Natural killer cell (primary cell): ENCODE results near the gene CHD3. TPM values are rescaled to one million over a fixed set of nuclear protein-coding genes. Genes with fewer than 3 reads are reported as not detected.

Experiments
- ATAC-seq, 3 donors: fragments of 150-1000 bp in 2 of 3; fragments of 200-7000 bp in 1 of 3; cut with Tn5 transposase; 1 replicate in 1 of 3; 2 replicates in 2 of 3; pipeline ENCODE4 v1.10.0; 2021; ENCODE audit warnings: mild to moderate bottlenecking in 2 of 3, moderate library complexity in 2 of 3
- DNase-seq, 2 donors: peaks; one replicate each; pipeline versions ENCODE4 v3.0.0 to v3.0.0-alpha.2; 2013 to 2021; ENCODE audit warnings: mixed read lengths in 1 of 2
- H3K27ac ChIP-seq: one replicate; pipeline ENCODE4 v1.5.1; 2013; ENCODE audit warnings: mild to moderate bottlenecking, low read length
- H3K27me3 ChIP-seq: one replicate; pipeline ENCODE4 v1.6.1; 2013; ENCODE audit warnings: low read length; ENCODE audit not compliant: control insufficient read depth, insufficient read depth
- H3K36me3 ChIP-seq: one replicate; pipeline ENCODE4 v1.6.1; 2013; ENCODE audit warnings: low read length; ENCODE audit not compliant: control insufficient read depth, insufficient read depth
- H3K4me1 ChIP-seq: one replicate; pipeline ENCODE4 v1.6.1; 2013; ENCODE audit warnings: low read length; ENCODE audit not compliant: control insufficient read depth, insufficient read depth
- H3K4me3 ChIP-seq: one replicate; pipeline ENCODE4 v1.5.1; 2013; ENCODE audit warnings: low read length
- H3K9me3 ChIP-seq: one replicate; pipeline ENCODE4 v1.6.1; 2013; ENCODE audit warnings: low read length; ENCODE audit not compliant: control insufficient read depth, insufficient read depth
- H3K27ac Mint-ChIP-seq, 2 donors: one replicate each; pipeline ENCODE4 v1.8.0; 2022; ENCODE audit warnings: mild to moderate bottlenecking in 2 of 2, mixed read lengths in 2 of 2, moderate library complexity in 1 of 2
- H3K27me3 Mint-ChIP-seq, 2 donors: one replicate each; pipeline ENCODE4 v1.8.0; 2022; ENCODE audit warnings: low read depth in 2 of 2, mixed read lengths in 2 of 2
- H3K36me3 Mint-ChIP-seq: one replicate; pipeline ENCODE4 v1.8.0; 2022; ENCODE audit warnings: mixed read lengths
- H3K4me1 Mint-ChIP-seq, 2 donors: one replicate each; pipeline ENCODE4 v1.8.0; 2022; ENCODE audit warnings: mixed read lengths in 2 of 2
- H3K4me3 Mint-ChIP-seq: one replicate; pipeline ENCODE4 v1.8.0; 2022; ENCODE audit warnings: mild to moderate bottlenecking, moderate library complexity, mixed read lengths
- H3K9me3 Mint-ChIP-seq, 2 donors: one replicate each; pipeline ENCODE4 v1.8.0; 2022; ENCODE audit warnings: mixed read lengths in 2 of 2
- CTCF ChIP-seq: fragments of 200-600 bp; IDR thresholded peaks from one replicate; pipeline ENCODE4 v1.8.0; 2022; ENCODE audit warnings: antibody characterized with exemption
- WGBS: methylation state at CpG from one replicate; pipeline ENCODE4 v1.1.7; 2013; ENCODE audit warnings: missing lambda C conversion rate; ENCODE audit not compliant: insufficient coverage; 5-methylcytosine and 5-hydroxymethylcytosine counted together
- intact Hi-C: fragments of 100-400 bp; cut with micrococcal nuclease; formaldehyde crosslinking; loops from one replicate; pipeline ENCODE4 v1.14.2; 2022
- total RNA-seq, 4 donors: library from RNA; stranded (reverse); fragments of 120-200 nt in 1 of 4; gene quantifications; one replicate each; pipeline versions ENCODE4 v1.2.3 to v1.2.4, GENCODE V29; 2013 to 2022

CHD3 gene
- total RNA-seq, 3 donors from 2014 or later (not counting 1 experiment from before 2014, with no cell fraction given) = 215 to 275 (median 218) TPM

GRCh38 chr17:7854851-7855659, 33.5 kb upstream of the CHD3 start, which contains the start of gene TMEM88:
Gene TMEM88 (plus strand): TSS chr17:7855066. CDS start chr17:7855075, 9 bp downstream.
- Mint-ChIP-seq H3K36me3 (no peaks in the 10 kb centered on the region), H3K27me3 (no peaks in the 10 kb centered on the region), H3K4me3 (peak within 1 kb of the TSS; percentile 77), H3K4me1 (peaks cover 12 to 17% of the 10 kb centered on the region in 2 donors), H3K9me3 (no peaks in the 10 kb centered on the region), H3K27ac (peak within 1 kb of the TSS; percentile 36 to 79)
- ATAC-seq = no peak
- intact Hi-C loops = loop anchor here (5.0 to 10.0 kb wide), 2 partner anchors 110 to 168 kb away; partner anchors contain the start of genes TP53 and WRAP53
- no peak within 1 kb of the TSS for H3K27ac ChIP-seq
- peak; percentile 33 to 45 for DNase-seq
- WGBS = 92% methylated on average over 55 of the region's 57 CpGs
- no peak within 1 kb of the TSS for H3K4me3 ChIP-seq
- H3K27me3 ChIP-seq = no peaks in the 10 kb centered on the region
- H3K9me3 ChIP-seq = no peaks in the 10 kb centered on the region
- H3K36me3 ChIP-seq = peaks cover 2% of the 10 kb centered on the region
- H3K4me1 ChIP-seq = peaks cover 48% of the 10 kb centered on the region
- TF ChIP-seq CTCF = no peak

- no peak overlapping the region for H3K27ac Mint-ChIP-seq
- no peaks in the 10 kb centered on the region for H3K27me3 ChIP-seq
- no peak overlapping the region for H3K4me3 Mint-ChIP-seq
- WGBS = 49% methylated on average over 15 of the region's 15 CpGs
- H3K9me3 ChIP-seq = no peaks in the 10 kb centered on the region
- H3K4me1 ChIP-seq = peaks cover 48% of the 10 kb centered on the region
- no peaks in the 10 kb centered on the region for H3K36me3 Mint-ChIP-seq
- no peak for DNase-seq
- H3K27me3 Mint-ChIP-seq = no peaks in the 10 kb centered on the region
- no peaks in the 10 kb centered on the region for H3K9me3 Mint-ChIP-seq
- H3K36me3 ChIP-seq = peaks cover 2% of the 10 kb centered on the region
- H3K27ac ChIP-seq = no peak overlapping the region
- H3K4me1 Mint-ChIP-seq = peaks cover 12 to 19% of the 10 kb centered on the region in 2 donors
- no peak overlapping the region for H3K4me3 ChIP-seq
- no peak for ATAC-seq
- intact Hi-C loops = loop anchor here (2.0 to 10.0 kb wide), 3 partner anchors 21 to 168 kb away; partner anchors contain the start of genes KDM6B, TP53 and WRAP53
- no peak for TF ChIP-seq CTCF
Measured at GRCh38 chr17:7855660-7856010, 33.0 kb upstream of the CHD3 start.

- ATAC-seq (no peak), DNase-seq (peak in 1 of 2 donors; percentile 58)
- Histone ChIP-seq H3K27ac (peak overlapping the region; percentile 92), H3K36me3 (peaks cover 2% of the 10 kb centered on the region), H3K4me3 (peak overlapping the region; percentile 86), H3K27me3 (no peaks in the 10 kb centered on the region), H3K9me3 (no peaks in the 10 kb centered on the region), H3K4me1 (peaks cover 42% of the 10 kb centered on the region)
- H3K27me3 Mint-ChIP-seq = no peaks in the 10 kb centered on the region
- H3K27ac Mint-ChIP-seq = no peak overlapping the region
- H3K4me3 Mint-ChIP-seq = no peak overlapping the region
- H3K9me3 Mint-ChIP-seq = no peaks in the 10 kb centered on the region
- H3K36me3 Mint-ChIP-seq = no peaks in the 10 kb centered on the region
- H3K4me1 Mint-ChIP-seq = peaks cover 12 to 16% of the 10 kb centered on the region in 2 donors
- intact Hi-C loops = loop anchor here (2.0 to 10.0 kb wide), 3 partner anchors 21 to 169 kb away; partner anchors contain the start of genes KDM6B, TP53 and WRAP53
- TF ChIP-seq CTCF = no peak
- WGBS = 11% methylated on average over 26 of the region's 29 CpGs
Measured at GRCh38 chr17:7856011-7856810, 32.4 kb upstream of the CHD3 start.
